HepG2 (cell line): ENCODE results near the gene EXOC6B. TPM values are rescaled to one million over a fixed set of nuclear protein-coding genes. Genes with fewer than 3 reads are reported as not detected.

Experiments used
- FOXA1 ChIP-seq, 2 experiments: fragments of 450-650 bp in 1 of 2; sonication (generic) in 1 of 2; formaldehyde crosslinking in 1 of 2; IDR thresholded peaks; 2 replicates each; pipeline versions ENCODE4 v1.4.0 to v1.6.1; 2016 to 2020; ENCODE audit warnings: missing genetic modification reagents in 1 of 2
- ISX ChIP-seq: sonication (generic); formaldehyde crosslinking; conservative IDR thresholded peaks from 2 replicates; pipeline ENCODE4 v1.5.0; 2020; ENCODE audit warnings: missing genetic modification reagents
- JDP2 ChIP-seq: sonication (generic); formaldehyde crosslinking; IDR thresholded peaks from 2 replicates; pipeline ENCODE4 v1.8.1; 2022; ENCODE audit warnings: missing genetic modification reagents, borderline replicate concordance
- JUND ChIP-seq: sonication (generic); formaldehyde crosslinking; IDR thresholded peaks from 2 replicates; pipeline ENCODE4 v1.8.0; 2022; ENCODE audit warnings: mild to moderate bottlenecking, missing genetic modification reagents
- KDM5B ChIP-seq: sonication (generic); formaldehyde crosslinking; IDR thresholded peaks from 2 replicates; pipeline ENCODE4 v1.4.0; 2020; ENCODE audit warnings: missing genetic modification reagents, mild to moderate bottlenecking, borderline replicate concordance
- MEIS1 ChIP-seq: sonication (generic); formaldehyde crosslinking; IDR thresholded peaks from 2 replicates; pipeline ENCODE4 v1.9.0; 2021; ENCODE audit warnings: mild to moderate bottlenecking, missing genetic modification reagents, moderate library complexity, borderline replicate concordance
- PLRG1 ChIP-seq: fragments of 450-650 bp; conservative IDR thresholded peaks from 2 replicates; pipeline ENCODE4 v1.6.1; 2016
- RBAK ChIP-seq: sonication (generic); formaldehyde crosslinking; IDR thresholded peaks from 2 replicates; pipeline ENCODE4 v1.5.1; 2020; ENCODE audit warnings: mild to moderate bottlenecking, missing genetic modification reagents
- RORA ChIP-seq: sonication (generic); formaldehyde crosslinking; IDR thresholded peaks from 2 replicates; pipeline ENCODE4 v1.5.0; 2020; ENCODE audit warnings: mild to moderate bottlenecking, missing genetic modification reagents, moderate library complexity
- SP1 ChIP-seq, 2 experiments: fragments of 450-650 bp in 1 of 2; sonication (generic) in 1 of 2; formaldehyde crosslinking in 1 of 2; IDR thresholded peaks; 2 replicates each; pipeline versions ENCODE4 v1.4.0 to v1.6.1; 2016 to 2020; ENCODE audit warnings: missing genetic modification reagents in 1 of 2
- TARDBP ChIP-seq: sonication (generic); formaldehyde crosslinking; IDR thresholded peaks from 2 replicates; pipeline ENCODE4 v1.8.0; 2022; ENCODE audit warnings: mild to moderate bottlenecking, missing genetic modification reagents
- ZMYM4 ChIP-seq: sonication (generic); formaldehyde crosslinking; IDR thresholded peaks from 2 replicates; pipeline ENCODE4 v1.8.1; 2023; ENCODE audit warnings: mild to moderate bottlenecking, missing genetic modification reagents
- ZNF44 ChIP-seq: sonication (generic); formaldehyde crosslinking; IDR thresholded peaks from 2 replicates; pipeline ENCODE4 v1.5.1; 2020; ENCODE audit warnings: mild to moderate bottlenecking, missing genetic modification reagents
- ZNF605 ChIP-seq: sonication (generic); formaldehyde crosslinking; IDR thresholded peaks from 2 replicates; pipeline ENCODE4 v1.8.0; 2022; ENCODE audit warnings: mild to moderate bottlenecking, missing genetic modification reagents
- polyA plus RNA-seq, 8 experiments: library from polyadenylated mRNA; depleted of rRNA in 3 of 8; stranded (reverse) in 7 of 8; unstranded in 1 of 8; fragments of >200 nt; fragmentation: Illumina TruSeq in 4 of 8; extraction: Trizol in 4 of 8; gene quantifications; 2 replicates each; pipeline versions ENCODE4 v1.2.1 to v1.2.3, GENCODE V29; 2011 to 2016; ENCODE audit warnings: low read depth in 4 of 8, missing spikeins in 1 of 8, mixed read lengths in 1 of 8; ENCODE audit not compliant: insufficient read depth in 1 of 8
- total RNA-seq, 5 experiments: library from RNA; depleted of rRNA; stranded (reverse); fragments of >200 nt; fragmentation: Illumina TruSeq; extraction: Trizol; gene quantifications; 2 replicates each; pipeline ENCODE4 v1.2.3, GENCODE V29; 2016; ENCODE audit warnings: low read depth in 1 of 5
- TF ChIP-seq, protein P1 (sequence below), 2 experiments: sonication (generic) in 1 of 2; formaldehyde crosslinking in 1 of 2; IDR thresholded peaks; 2 replicates each; pipeline versions ENCODE4 v1.6.1 to v1.9.0; 2014 to 2022; ENCODE audit warnings: antibody characterized with exemption in 1 of 2, borderline replicate concordance in 1 of 2, inconsistent platforms in 1 of 2, low read depth in 1 of 2, missing genetic modification reagents in 1 of 2
- TF ChIP-seq, protein P2 (sequence below): sonication (generic); formaldehyde crosslinking; IDR thresholded peaks from 2 replicates; pipeline ENCODE4 v1.4.0; 2020; ENCODE audit warnings: mild to moderate bottlenecking, missing genetic modification reagents
- TF ChIP-seq, protein P3 (sequence below): sonication (generic); formaldehyde crosslinking; IDR thresholded peaks from 2 replicates; pipeline ENCODE4 v1.5.1; 2020; ENCODE audit warnings: missing genetic modification reagents, mild to moderate bottlenecking, borderline replicate concordance

Gene EXOC6B
- total and polyA plus RNA-seq, 2 of the 13 experiments (the other 11 are each of a cell fraction or from before 2014, with no cell fraction given) = 9.1 to 15.9 TPM

DNA sequence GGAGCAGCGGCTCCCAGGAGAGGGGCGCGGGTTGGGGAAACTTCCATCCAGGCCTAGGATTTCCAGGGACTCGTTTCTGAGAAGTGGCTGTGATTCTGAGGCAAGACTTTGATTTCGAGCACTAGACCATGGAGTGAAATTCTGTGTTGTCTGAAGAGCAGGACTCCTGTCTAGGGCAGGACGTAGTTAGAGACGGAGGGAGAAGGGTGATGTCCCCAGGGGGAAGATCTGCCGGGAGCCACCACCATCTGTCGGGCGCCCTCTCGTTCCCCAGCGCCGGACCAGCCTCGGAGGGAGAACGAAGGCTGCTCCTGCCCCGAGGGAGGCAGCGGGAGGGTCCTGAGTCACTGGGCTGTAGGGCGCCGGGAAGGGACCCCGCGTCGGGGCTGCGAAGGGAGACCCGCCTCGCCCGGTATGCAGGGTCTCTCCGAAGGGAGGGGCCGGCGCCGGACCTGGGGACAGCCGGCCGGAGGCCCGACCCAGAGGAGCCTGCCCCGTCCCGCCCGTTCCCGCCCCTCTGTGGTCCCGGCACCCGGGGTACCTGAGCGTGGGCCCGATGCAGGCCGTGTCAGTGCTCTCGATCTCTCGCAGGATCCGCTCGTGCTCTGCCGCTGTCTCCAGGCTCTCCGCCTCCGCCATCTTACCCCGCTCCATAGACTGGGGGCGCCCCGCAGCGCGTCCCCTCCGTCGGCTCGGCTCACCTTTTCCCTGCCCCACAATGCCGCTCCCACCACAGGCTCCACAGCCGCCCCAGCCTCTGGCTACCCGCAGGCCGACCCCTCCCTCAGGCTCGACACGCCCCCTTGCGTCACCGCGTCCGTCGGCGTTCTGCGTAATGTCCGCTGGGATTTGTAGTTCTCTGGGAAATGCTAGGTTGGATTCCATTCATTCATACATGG lies at the start of gene EXOC6B (continued):
- TF ChIP-seq, protein P1, sequence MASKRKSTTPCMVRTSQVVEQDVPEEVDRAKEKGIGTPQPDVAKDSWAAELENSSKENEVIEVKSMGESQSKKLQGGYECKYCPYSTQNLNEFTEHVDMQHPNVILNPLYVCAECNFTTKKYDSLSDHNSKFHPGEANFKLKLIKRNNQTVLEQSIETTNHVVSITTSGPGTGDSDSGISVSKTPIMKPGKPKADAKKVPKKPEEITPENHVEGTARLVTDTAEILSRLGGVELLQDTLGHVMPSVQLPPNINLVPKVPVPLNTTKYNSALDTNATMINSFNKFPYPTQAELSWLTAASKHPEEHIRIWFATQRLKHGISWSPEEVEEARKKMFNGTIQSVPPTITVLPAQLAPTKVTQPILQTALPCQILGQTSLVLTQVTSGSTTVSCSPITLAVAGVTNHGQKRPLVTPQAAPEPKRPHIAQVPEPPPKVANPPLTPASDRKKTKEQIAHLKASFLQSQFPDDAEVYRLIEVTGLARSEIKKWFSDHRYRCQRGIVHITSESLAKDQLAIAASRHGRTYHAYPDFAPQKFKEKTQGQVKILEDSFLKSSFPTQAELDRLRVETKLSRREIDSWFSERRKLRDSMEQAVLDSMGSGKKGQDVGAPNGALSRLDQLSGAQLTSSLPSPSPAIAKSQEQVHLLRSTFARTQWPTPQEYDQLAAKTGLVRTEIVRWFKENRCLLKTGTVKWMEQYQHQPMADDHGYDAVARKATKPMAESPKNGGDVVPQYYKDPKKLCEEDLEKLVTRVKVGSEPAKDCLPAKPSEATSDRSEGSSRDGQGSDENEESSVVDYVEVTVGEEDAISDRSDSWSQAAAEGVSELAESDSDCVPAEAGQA (IDR thresholded peaks at IDR 0.05; ENCODE audit: low read depth) = no peak; the same call in 1 of the 2 replicates
- TF ChIP-seq, protein P1 (CRISPR knock-in tag; IDR thresholded peaks at IDR 0.05; ENCODE audit: borderline replicate concordance) = no peak
- TF ChIP-seq TARDBP (CRISPR knock-in tag) (peak; percentile 78; the same call in 1 of the 2 replicates), ZNF605 (CRISPR knock-in tag) (peak; percentile 75; the same call in 1 of the 2 replicates), ZNF44 (CRISPR knock-in tag) (no peak; the same call in 1 of the 2 replicates), FOXA1 (IDR thresholded peaks at IDR 0.05) (no peak), FOXA1 (CRISPR knock-in tag; IDR thresholded peaks at IDR 0.05) (peak; percentile 31; the same call in 1 of the 2 replicates), SP1 (IDR thresholded peaks at IDR 0.05) (0 out of 2 replicates have a peak, but pooled peaks have one; percentile 13), SP1 (CRISPR knock-in tag; IDR thresholded peaks at IDR 0.05) (peak; percentile 100), PLRG1 (no peak), MEIS1 (peak; percentile 84; the same call in 1 of the 2 replicates), RORA (no peak), ZMYM4 (CRISPR knock-in tag) (peak; percentile 96), ISX (CRISPR knock-in tag) (no peak), KDM5B (CRISPR knock-in tag) (peak; percentile 75; the same call in 1 of the 2 replicates), RBAK (peak; percentile 1; the same call in 1 of the 2 replicates), JUND (CRISPR knock-in tag) (no peak), JDP2 (CRISPR knock-in tag) (no peak)
- TF ChIP-seq, protein P2, sequence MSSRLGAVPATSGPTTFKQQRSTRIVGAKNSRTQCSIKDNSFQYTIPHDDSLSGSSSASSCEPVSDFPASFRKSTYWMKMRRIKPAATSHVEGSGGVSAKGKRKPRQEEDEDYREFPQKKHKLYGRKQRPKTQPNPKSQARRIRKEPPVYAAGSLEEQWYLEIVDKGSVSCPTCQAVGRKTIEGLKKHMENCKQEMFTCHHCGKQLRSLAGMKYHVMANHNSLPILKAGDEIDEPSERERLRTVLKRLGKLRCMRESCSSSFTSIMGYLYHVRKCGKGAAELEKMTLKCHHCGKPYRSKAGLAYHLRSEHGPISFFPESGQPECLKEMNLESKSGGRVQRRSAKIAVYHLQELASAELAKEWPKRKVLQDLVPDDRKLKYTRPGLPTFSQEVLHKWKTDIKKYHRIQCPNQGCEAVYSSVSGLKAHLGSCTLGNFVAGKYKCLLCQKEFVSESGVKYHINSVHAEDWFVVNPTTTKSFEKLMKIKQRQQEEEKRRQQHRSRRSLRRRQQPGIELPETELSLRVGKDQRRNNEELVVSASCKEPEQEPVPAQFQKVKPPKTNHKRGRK (CRISPR knock-in tag) = no peak
- TF ChIP-seq, protein P3, sequence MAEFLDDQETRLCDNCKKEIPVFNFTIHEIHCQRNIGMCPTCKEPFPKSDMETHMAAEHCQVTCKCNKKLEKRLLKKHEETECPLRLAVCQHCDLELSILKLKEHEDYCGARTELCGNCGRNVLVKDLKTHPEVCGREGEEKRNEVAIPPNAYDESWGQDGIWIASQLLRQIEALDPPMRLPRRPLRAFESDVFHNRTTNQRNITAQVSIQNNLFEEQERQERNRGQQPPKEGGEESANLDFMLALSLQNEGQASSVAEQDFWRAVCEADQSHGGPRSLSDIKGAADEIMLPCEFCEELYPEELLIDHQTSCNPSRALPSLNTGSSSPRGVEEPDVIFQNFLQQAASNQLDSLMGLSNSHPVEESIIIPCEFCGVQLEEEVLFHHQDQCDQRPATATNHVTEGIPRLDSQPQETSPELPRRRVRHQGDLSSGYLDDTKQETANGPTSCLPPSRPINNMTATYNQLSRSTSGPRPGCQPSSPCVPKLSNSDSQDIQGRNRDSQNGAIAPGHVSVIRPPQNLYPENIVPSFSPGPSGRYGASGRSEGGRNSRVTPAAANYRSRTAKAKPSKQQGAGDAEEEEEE (CRISPR knock-in tag) = no peak; the same call in 1 of the 2 replicates
